T47D (cell line): ENCODE data around the gene BDP1.
A peak's percentile ranks its signal among the peaks of the same experiment; 100 is the strongest.
"Not testable (repeated sequence)": the region's sequence is repeated elsewhere in the genome, so short reads cannot be mapped to it uniquely, and the experiment has no call there.

ENCODE experiments used
- DNase-seq, 2 experiments: peaks; one replicate each; pipeline versions ENCODE4 v3.0.0 to v3.0.0-alpha.2; 2011 to 2012; ENCODE audit warnings: low read depth in 1 of 2, low spot score in 1 of 2
- JUND ChIP-seq: IDR thresholded peaks from 2 replicates; pipeline ENCODE4 v1.6.1; 2012; ENCODE audit warnings: low read depth
- in situ Hi-C: cut with HindIII; loops from 2 replicates; pipeline ENCODE4 v1.10.0; 2016; ENCODE audit warnings: low sequenced_read_pairs, low pct_unique_long_range_greater_than_20kb

The BDP1 gene

DNA sequence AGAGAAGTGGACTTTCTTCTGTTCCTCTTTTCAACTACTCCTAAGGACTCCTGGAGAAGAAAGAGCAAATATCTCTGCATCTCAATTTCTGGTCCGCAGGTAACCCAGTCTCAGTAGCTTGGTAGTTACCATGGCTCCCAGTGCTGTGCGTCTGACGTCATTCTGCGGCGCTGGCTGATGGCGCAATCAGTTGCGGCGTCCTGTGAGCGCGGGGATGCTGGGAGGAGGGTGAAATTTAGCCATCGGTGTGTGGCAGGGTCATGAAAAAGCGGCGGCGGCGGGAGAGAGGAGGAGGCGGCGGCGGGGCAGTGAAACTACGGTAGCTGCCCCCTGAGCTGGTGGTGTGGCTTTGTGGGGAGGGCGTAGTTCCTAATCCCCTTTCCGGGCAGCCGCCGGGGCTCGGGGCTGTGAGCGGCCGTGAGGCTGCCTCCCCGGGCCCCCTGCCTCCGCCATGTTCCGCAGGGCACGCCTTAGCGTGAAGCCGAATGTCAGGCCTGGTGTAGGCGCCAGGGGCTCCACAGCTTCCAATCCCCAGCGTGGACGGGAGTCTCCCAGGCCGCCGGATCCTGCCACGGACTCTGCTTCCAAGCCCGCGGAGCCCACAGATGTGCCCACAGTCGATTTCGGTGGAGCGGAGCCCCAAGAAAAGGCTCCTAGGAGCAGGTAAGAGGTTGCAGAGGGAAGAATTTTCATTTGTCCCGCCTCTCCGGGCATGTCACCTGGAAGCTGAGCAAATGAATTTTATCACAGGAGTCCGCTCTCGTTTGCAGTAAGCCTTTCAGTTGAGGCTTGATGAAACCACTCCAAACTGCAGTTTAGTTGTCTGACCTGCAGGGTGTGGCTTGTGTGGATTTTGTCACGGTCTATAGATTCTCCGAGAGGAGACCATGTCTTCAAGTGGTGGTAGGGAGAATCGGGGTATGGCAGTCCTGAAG, at the start of gene BDP1:
BDP1 (plus strand) TSS at position 225 of the 935 bp plus-strand sequence; CDS start at position 452, 227 bp downstream.
- in situ Hi-C loops = no loop called here
- no peak for TF ChIP-seq JUND
- peak; percentile 80 to 97 for DNase-seq

GRCh38 chr5:71410088-71410487, 45.4 kb upstream of the BDP1 start:
- DNase-seq, in situ Hi-C loops: not testable (repeated sequence)

- DNase-seq, in situ Hi-C loops: not testable (repeated sequence)
These were observed 39.8 kb upstream of the BDP1 start for GRCh38 chr5:71415626-71416025.

- in situ Hi-C loops, DNase-seq: not testable (repeated sequence)
These were observed 37.4 kb upstream of the BDP1 start for GRCh38 chr5:71418026-71418425.

DNA sequence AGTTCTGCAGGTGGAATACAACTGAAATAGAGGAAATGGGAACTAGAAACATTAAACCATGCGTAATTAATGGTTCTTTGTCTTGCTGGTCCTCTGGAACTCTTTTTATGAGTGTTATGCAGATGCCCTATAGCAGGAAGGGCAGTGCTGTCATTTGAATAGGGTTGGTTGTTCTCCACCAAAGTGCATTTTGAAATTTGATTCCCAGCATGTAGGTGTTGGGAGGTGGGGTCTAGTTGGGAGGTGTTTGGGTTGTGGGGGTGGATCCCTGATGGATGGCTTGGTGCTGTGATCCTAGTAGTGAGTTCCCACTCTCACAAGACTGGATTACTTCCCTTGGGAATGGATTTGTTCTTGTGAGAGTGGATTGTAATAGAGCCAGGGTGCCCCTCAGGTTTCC, 34.2 kb upstream of the BDP1 start:
- in situ Hi-C loops, DNase-seq: not testable (repeated sequence)

DNA sequence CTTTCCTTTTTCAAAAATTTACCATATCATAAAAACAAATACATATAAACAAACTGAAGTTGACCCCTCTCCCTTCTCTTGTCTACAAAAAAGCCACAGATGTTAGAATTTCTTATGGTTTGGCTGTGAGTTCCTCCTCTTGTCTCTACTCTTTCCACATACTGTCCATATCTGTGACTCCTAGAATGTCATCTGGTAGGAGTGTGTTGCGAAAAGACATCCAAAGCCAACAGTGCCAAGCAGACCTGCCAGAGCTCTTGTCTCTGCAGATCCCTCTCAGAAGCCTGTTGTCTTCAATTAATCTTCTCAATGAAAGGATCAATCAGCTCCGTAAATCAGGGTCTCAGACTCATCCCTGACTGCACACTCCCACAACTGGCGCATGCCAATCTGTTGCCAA, 31.6 kb upstream of the BDP1 start:
- in situ Hi-C loops, DNase-seq: not testable (repeated sequence)

DNA sequence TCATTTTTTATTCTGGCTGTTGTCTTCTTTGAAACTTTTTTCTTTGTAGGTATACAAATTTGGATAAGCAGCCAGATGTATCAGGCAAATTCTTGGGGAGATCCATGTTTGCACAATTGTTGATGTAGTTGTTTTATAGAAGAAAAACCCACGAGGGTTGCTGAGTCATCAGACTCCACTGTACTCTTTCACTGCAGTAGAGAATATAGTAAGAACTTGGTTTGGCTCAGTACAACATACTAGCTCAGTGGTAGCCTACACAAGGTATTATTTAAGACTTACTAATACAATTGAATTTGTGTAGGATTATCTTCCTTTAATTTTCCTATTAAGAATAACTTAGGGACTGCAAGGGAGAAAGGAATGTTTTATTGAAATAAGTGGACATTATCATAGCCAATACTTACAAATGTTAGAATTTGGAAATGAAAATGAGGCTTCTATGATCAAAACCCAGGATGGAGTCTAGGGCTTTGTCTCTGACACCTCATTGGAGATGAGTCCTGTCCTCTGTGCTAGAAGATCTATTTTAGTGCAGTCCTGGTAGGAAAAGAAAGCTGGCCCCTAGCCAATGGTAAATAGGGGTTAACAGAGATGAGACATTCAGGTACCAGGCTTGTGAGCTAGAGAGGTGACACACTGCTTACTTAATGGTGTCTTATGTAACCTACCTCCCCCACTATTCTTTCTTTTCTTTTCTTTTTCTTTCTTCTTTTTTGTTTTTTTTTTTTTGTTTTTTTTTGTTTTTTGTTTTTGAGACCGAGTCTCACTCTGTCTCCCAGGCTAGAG, 28.6 kb upstream of the BDP1 start:
- DNase-seq, in situ Hi-C loops: not testable (repeated sequence)

DNA sequence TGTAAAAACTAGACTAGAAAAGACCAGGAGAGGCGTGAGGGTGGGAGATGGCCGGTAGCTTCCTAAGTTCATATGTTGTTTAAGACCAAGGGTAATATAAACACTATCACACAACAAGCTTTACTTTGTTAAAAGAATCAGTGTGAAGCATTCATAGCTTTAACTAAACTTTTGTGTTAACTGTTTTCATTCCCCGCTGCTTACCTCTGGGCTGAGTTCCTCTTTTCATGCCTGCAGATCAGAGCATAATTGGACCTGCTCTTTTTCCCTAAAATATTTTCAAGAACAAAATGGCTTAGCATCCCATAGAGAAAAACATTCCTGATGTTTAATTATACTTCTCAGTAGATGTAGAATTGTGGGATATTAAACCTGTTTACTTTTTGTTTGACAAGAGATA, 23.0 kb upstream of the BDP1 start:
- DNase-seq, in situ Hi-C loops: not testable (repeated sequence)

GRCh38 chr5:71434825-71435224, 20.6 kb upstream of the BDP1 start:
- DNase-seq, in situ Hi-C loops: not testable (repeated sequence)

- in situ Hi-C loops, DNase-seq: not testable (repeated sequence)
These were observed 13.9 kb upstream of the BDP1 start for GRCh38 chr5:71441564-71441963.

DNA sequence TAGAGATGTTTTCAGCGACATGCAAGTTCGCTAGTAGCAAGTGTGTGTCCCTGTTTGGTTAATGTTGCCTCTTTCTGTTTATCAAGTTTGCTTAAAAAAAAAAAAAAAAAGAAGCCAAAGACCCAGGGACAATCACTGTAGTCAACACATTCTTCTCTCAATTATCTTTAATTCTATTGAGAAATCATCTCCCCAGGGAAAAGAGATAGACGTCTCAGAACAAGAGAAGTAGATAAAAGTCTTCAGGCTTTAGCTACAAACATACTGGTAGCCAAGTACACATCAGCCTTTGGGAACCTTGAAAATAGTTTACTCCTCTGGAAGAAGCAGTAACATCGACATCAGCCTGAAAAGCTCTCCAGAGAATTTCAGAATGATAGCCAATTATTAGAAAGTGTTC, 11.6 kb upstream of the BDP1 start:
- DNase-seq, in situ Hi-C loops: not testable (repeated sequence)

DNA sequence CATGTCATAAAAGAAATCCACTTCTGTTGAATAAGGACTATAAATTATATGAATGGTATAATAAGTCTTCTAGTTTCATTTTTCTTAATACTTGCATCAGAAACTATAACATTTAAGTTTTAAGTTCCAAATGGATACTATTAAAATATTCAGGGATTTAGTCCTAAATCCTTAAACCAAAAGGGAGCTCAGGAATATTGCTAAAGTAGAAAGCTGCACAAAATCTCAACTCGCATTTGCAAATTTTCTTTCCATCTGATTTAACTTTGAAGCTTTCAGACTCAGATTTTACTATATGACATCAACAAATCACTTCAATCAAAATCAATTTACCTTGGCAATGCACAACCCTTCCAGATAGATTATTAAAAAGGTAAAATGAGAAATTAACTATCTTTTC, 10.4 kb upstream of the BDP1 start:
- DNase-seq, in situ Hi-C loops: not testable (repeated sequence)

GRCh38 chr5:71445523-71446152, 9.8 kb upstream of the BDP1 start:
- DNase-seq, in situ Hi-C loops: not testable (repeated sequence)

DNA sequence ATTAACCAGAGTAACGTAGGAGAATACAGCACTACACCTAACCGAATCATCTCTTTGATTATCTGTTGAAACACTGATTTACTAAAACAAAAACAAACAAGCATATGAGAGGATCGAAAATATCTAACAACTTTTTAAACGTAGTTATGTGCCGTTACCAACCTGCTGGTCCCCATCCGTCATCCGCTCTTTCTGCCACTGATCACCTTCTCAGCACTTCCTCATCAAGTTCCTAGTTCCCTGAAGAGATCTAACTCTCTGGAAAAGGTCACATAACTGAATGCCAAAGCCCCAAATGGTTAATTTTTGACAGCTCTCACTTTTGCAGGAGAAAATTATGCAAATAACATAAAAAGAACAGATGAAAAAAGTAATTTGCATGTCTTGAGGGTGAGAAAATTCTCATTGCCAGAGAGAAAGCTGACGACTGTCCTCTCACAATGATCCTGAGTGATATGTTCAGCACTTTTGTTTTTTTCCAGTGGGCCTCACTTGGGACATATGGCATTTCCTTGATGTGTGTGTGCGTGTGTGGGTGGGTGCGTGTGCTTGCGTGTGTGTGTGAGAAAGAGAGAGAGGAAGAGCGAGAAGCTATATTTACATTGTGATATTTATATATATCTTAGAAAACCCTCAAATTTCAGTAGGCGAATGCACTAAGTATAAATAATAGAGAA, 8.8 kb upstream of the BDP1 start:
- DNase-seq, in situ Hi-C loops: not testable (repeated sequence)

DNA sequence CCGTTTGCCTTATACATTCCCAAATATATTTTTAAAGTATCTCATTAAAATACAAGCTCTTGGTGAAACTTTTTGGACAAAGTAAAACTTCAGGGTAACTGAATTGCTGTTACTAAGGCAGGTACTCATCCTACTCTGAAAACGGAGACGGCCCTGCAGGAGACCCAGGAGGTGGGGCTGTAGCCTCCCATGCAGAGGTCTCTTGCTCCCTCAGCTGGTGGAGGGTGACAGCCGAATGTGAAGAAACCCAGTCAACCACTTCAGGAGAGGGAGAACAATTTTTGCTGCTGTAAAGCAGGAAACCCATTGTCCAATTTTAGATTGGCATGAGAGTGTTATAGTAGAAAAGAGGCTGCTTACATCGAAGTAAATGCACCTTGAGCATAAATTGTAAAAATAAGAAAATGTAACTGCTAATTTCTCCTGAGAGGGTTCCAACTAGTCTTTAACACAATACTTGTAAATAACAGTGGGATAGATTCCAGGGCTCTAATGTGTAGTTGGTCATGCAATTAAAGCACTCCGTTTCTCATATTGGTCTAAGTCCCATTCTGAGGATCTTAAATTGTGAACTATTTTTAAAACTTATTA, 8.1 kb upstream of the BDP1 start:
- in situ Hi-C loops = not testable (repeated sequence)
- DNase-seq = peak in 1 of 2 experiments; percentile 76
